PC-3 (cell line): ENCODE data around the gene TRA2B. TPM values are rescaled to one million over a fixed set of nuclear protein-coding genes. Genes with fewer than 3 reads are reported as not detected.

Experiments used
- ATAC-seq: fragments of 200-7000 bp; cut with Tn5 transposase; 2 replicates; pipeline ENCODE4 v1.9.1; 2020; ENCODE audit warnings: mild to moderate bottlenecking, moderate library complexity
- BruUV-seq: library from RNA; stranded (reverse); fragments of 400-500 nt; replicated peaks from 2 replicates; lab custom pipeline; 2021; lab: Mats Ljungman, UMichigan
- CTCF ChIA-PET: fragments of 300-600 bp; sonication (Branson Sonifier 250); formaldehyde crosslinking; loops from one replicate; lab custom pipeline; 2022; ENCODE audit warnings: antibody characterized with exemption; lab: Charles Lee
- POLR2A ChIA-PET: fragments of 300-600 bp; sonication (Branson Sonifier 250); formaldehyde crosslinking; loops from one replicate; lab custom pipeline; 2022; ENCODE audit warnings: antibody characterized with exemption; ENCODE audit not compliant: unreplicated experiment; lab: Charles Lee
- DNase-seq: peaks from one replicate; pipeline ENCODE4 v3.0.0-alpha.2; 2015
- H2AFZ ChIP-seq: fragments of 300-600 bp; sonication (generic); 2 replicates; pipeline ENCODE4 v1.6.0; 2016; ENCODE audit warnings: antibody characterized with exemption, low read length
- H3F3A ChIP-seq: fragments of 300-600 bp; sonication (generic); one replicate; pipeline ENCODE4 v1.6.0; 2017; ENCODE audit warnings: antibody characterized with exemption, low read length, control low read depth, mild to moderate bottlenecking; ENCODE audit not compliant: unreplicated experiment
- H3K27ac ChIP-seq: fragments of 300-600 bp; sonication (generic); 2 replicates; pipeline ENCODE4 v1.5.1; 2016; ENCODE audit warnings: mild to moderate bottlenecking, low read length
- H3K27me3 ChIP-seq: fragments of 300-600 bp; sonication (generic); 2 replicates; pipeline ENCODE4 v1.6.1; 2016; ENCODE audit warnings: low read length, mixed read lengths
- H3K36me3 ChIP-seq: fragments of 300-600 bp; sonication (generic); 2 replicates; pipeline ENCODE4 v1.6.1; 2016; ENCODE audit warnings: low read depth, mixed run types, low read length, mixed read lengths
- H3K4me1 ChIP-seq: fragments of 300-600 bp; sonication (generic); 2 replicates; pipeline ENCODE4 v1.5.1; 2016; ENCODE audit warnings: low read length; ENCODE audit not compliant: insufficient read depth
- H3K4me2 ChIP-seq: fragments of 300-600 bp; sonication (generic); 2 replicates; pipeline ENCODE4 v1.6.0; 2016; ENCODE audit warnings: low read length
- H3K4me3 ChIP-seq: fragments of 300-600 bp; sonication (generic); 2 replicates; pipeline ENCODE4 v1.5.1; 2016; ENCODE audit warnings: mild to moderate bottlenecking, low read length, mixed read lengths
- H3K79me2 ChIP-seq: fragments of 300-600 bp; sonication (generic); 2 replicates; pipeline ENCODE4 v1.6.1; 2017; ENCODE audit warnings: low read length, mixed read lengths
- H3K9ac ChIP-seq: fragments of 300-600 bp; sonication (generic); 2 replicates; pipeline ENCODE4 v1.6.0; 2016; ENCODE audit warnings: mild to moderate bottlenecking, low read length
- H3K9me2 ChIP-seq: fragments of 300-600 bp; sonication (generic); replicated peaks from 2 replicates; pipeline ENCODE4 v1.6.1; 2016; ENCODE audit warnings: mixed run types, low read length, mixed read lengths
- H3K9me3 ChIP-seq: fragments of 300-600 bp; sonication (generic); 2 replicates; pipeline ENCODE4 v1.6.1; 2016; ENCODE audit warnings: low read length, mixed read lengths
- H4K20me1 ChIP-seq: fragments of 300-600 bp; sonication (generic); 2 replicates; pipeline ENCODE4 v1.6.1; 2016; ENCODE audit warnings: low read length, mixed read lengths
- CTCF ChIP-seq: fragments of 300-600 bp; sonication (generic); conservative IDR thresholded peaks from 2 replicates; pipeline ENCODE4 v1.5.1; 2017; ENCODE audit warnings: antibody characterized with exemption, low read depth, mild to moderate bottlenecking, low read length
- EZH2 ChIP-seq: fragments of 300-600 bp; sonication (generic); IDR thresholded peaks from one replicate; pipeline ENCODE4 v1.6.1; 2017; ENCODE audit warnings: antibody characterized with exemption, mild to moderate bottlenecking, low read length; ENCODE audit not compliant: unreplicated experiment
- EZH2phosphoT487 ChIP-seq: fragments of 300-600 bp; sonication (generic); IDR thresholded peaks from 2 replicates; pipeline ENCODE4 v1.6.1; 2018; ENCODE audit warnings: mild to moderate bottlenecking, antibody characterized with exemption, low read length, borderline replicate concordance
- intact Hi-C: fragments of 100-400 bp; cut with micrococcal nuclease; formaldehyde crosslinking; loops from 2 replicates; pipeline ENCODE4 v1.9.0; 2023
- total RNA-seq: library from RNA; depleted of rRNA; stranded (reverse); fragments of >200 nt; gene quantifications from 2 replicates; pipeline ENCODE4 v1.2.3, GENCODE V29; 2014

Gene TRA2B
- total RNA-seq, 1 experiment from 2014 or later: 287 TPM

DNA sequence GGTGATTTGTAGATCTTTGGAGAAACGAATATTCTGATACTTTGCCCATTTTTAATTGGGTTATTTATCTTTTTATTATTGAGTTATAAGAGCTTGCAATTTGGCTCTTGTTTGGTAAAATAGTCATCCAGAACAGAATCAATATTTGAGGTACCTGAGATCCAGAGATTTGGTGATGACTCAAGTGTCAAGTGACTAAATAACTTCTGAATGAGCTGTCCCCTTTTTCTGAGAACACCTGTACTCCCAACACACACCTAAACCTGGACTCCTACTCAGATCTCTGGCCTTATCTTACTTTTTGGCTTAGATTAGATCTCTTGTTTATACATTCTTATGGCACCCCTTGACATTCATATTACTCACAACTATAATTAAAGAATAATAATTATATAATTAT is 3.1 kb upstream of the TRA2B start:
- ATAC-seq (peak; percentile 29), DNase-seq (peak; percentile 93)
- ChIA-PET CTCF (interaction anchor here (0.6 to 0.8 kb wide), 2 partner anchors 13 to 281 kb away, joined by 3 to 4 read pairs; no protein-coding TSS in a partner anchor), POLR2A (no interaction called here)
- H3K9me3 ChIP-seq: no peaks in the 10 kb centered on the region
- peak overlapping the region; percentile 32 for H2AFZ ChIP-seq
- peaks cover 37% of the 10 kb centered on the region for H3K4me1 ChIP-seq
- H3K79me2 ChIP-seq: peaks cover 25% of the 10 kb centered on the region
- peak overlapping the region; percentile 72 for H3K27ac ChIP-seq
- no peaks in the 10 kb centered on the region for H3K27me3 ChIP-seq
- intact Hi-C loops: no loop called here
- H4K20me1 ChIP-seq: peaks cover 12% of the 10 kb centered on the region
- peaks cover 7% of the 10 kb centered on the region for H3F3A ChIP-seq
- peak overlapping the region; percentile 65 for H3K4me2 ChIP-seq
- peaks cover 11% of the 10 kb centered on the region for H3K36me3 ChIP-seq
- no peaks in the 10 kb centered on the region for H3K9me2 ChIP-seq
- TF ChIP-seq CTCF (no peak), EZH2 (no peak), EZH2phosphoT487 (no peak)
- peak overlapping the region; percentile 56 for H3K4me3 ChIP-seq
- H3K9ac ChIP-seq: no peak overlapping the region
- no TSS peak for BruUV-seq

GRCh38 chr3:185939721-185940120 is 1.9 kb upstream of the TRA2B start:
- no peaks in the 10 kb centered on the region for H3K27me3 ChIP-seq
- H3K4me2 ChIP-seq: peak overlapping the region; percentile 65
- ATAC-seq (no peak), DNase-seq (peak; percentile 64)
- intact Hi-C loops: loop anchor here (2.0 kb wide), 1 partner anchor 167 kb away; no protein-coding TSS in a partner anchor
- H3K4me1 ChIP-seq: peaks cover 37% of the 10 kb centered on the region
- H3K4me3 ChIP-seq: peak overlapping the region; percentile 56; the same call in 1 of the 2 replicates
- no TSS peak for BruUV-seq
- peaks cover 37% of the 10 kb centered on the region for H3K79me2 ChIP-seq
- peaks cover 25% of the 10 kb centered on the region for H4K20me1 ChIP-seq
- ChIA-PET CTCF (no interaction called here), POLR2A (interaction anchor here (0.5 kb wide), 1 partner anchor 850 kb away, joined by 3 read pairs; no protein-coding TSS in a partner anchor)
- H3K36me3 ChIP-seq: peaks cover 23% of the 10 kb centered on the region
- H3K27ac ChIP-seq: peak overlapping the region; percentile 72
- peaks cover 7% of the 10 kb centered on the region for H3F3A ChIP-seq
- TF ChIP-seq EZH2 (no peak), CTCF (no peak), EZH2phosphoT487 (no peak)
- peak overlapping the region; percentile 47; the same call in 1 of the 2 replicates for H3K9ac ChIP-seq
- H2AFZ ChIP-seq: peak overlapping the region; percentile 32; the same call in 1 of the 2 replicates
- no peaks in the 10 kb centered on the region for H3K9me2 ChIP-seq
- no peaks in the 10 kb centered on the region for H3K9me3 ChIP-seq
